Gastroesophageal sphincter (tissue), 3 donors: ENCODE measurements around the gene CSNK1G2.

Source experiments
- CTCF ChIP-seq, 4 experiments: fragments of 200-600 bp in 2 of 4; fragments of 450-650 bp in 2 of 4; sonication (generic) in 1 of 4; IDR thresholded peaks; one replicate each; pipeline ENCODE4 v1.5.1; 2017 to 2019; ENCODE audit warnings: antibody characterized with exemption in 4 of 4, mild to moderate bottlenecking in 2 of 4, moderate library complexity in 2 of 4
- EP300 ChIP-seq: sonication (generic); formaldehyde crosslinking; IDR thresholded peaks from one replicate; pipeline ENCODE4 v1.6.1; 2017; ENCODE audit warnings: antibody characterized with exemption, mild to moderate bottlenecking
- POLR2A ChIP-seq, 2 donors: fragments of 450-650 bp; IDR thresholded peaks; one replicate each; pipeline ENCODE4 v1.6.1; 2017; ENCODE audit warnings: antibody characterized with exemption in 2 of 2, mild to moderate bottlenecking in 2 of 2, moderate library complexity in 1 of 2
- POLR2AphosphoS5 ChIP-seq: sonication (generic); formaldehyde crosslinking; IDR thresholded peaks from one replicate; pipeline ENCODE4 v1.6.1; 2017; ENCODE audit warnings: antibody characterized with exemption

GRCh38 chr19:1984357-1984756, 43.4 kb downstream of the CSNK1G2 start:
- TF ChIP-seq CTCF (IDR thresholded peaks at IDR 0.05) (no peak), POLR2AphosphoS5 (no peak), POLR2A (IDR thresholded peaks at IDR 0.05) (no peak), EP300 (no peak)
